A549 (cell line): ENCODE results near the gene SUPT4H1. TPM values are rescaled to one million over a fixed set of nuclear protein-coding genes. Genes with fewer than 3 reads are reported as not detected.

Source experiments
- ATAC-seq, 2 experiments: fragments of 200-7000 bp in 1 of 2; fragments of >200 bp in 1 of 2; cut with Nextera tagmentation in 1 of 2; cut with Tn5 transposase in 1 of 2; 3 replicates each; pipeline versions ENCODE4 v1.8.0 to v1.9.1; 2018 to 2020; ENCODE audit warnings: mild to moderate bottlenecking in 1 of 2, moderate library complexity in 1 of 2
- CTCF ChIA-PET: fragments of 300-600 bp; sonication (Branson Sonifier 250); formaldehyde crosslinking; extraction: SDS; loops from one replicate; lab custom pipeline; 2021; ENCODE audit warnings: antibody characterized with exemption, inconsistent platforms; lab: Yijun Ruan, JAX
- POLR2A ChIA-PET: fragments of 350-600 bp; formaldehyde crosslinking; extraction: SDS; loops from one replicate; lab custom pipeline; 2021; ENCODE audit warnings: antibody characterized with exemption, inconsistent platforms; lab: Yijun Ruan, JAX
- DNase-seq, 2 experiments: peaks; one replicate each; pipeline versions ENCODE4 v3.0.0 to v3.0.0-alpha.2; 2011 to 2016; ENCODE audit warnings: low read depth in 1 of 2, low spot score in 1 of 2
- FAIRE-seq: peaks from 2 replicates; lab custom pipeline; 2011; peaks lifted over from hg19 to GRCh38; lab: Jason Lieb, UNC
- H3K27ac ChIP-seq, 2 experiments: fragments of >200 bp; sonication (Bioruptor Twin); formaldehyde crosslinking; 3 replicates each; pipeline ENCODE4 v1.5.1; 2016 to 2017
- H3K4me1 ChIP-seq: fragments of >200 bp; sonication (Bioruptor Twin); formaldehyde crosslinking; 3 replicates; pipeline ENCODE4 v1.6.1; 2016
- H3K4me2 ChIP-seq: fragments of >200 bp; sonication (Bioruptor Twin); formaldehyde crosslinking; 3 replicates; pipeline ENCODE4 v1.6.1; 2016
- H3K4me3 ChIP-seq: fragments of >200 bp; sonication (Bioruptor Twin); formaldehyde crosslinking; 3 replicates; pipeline ENCODE4 v1.5.1; 2016
- H3K9me3 ChIP-seq: fragments of >200 bp; sonication (Bioruptor Twin); formaldehyde crosslinking; 3 replicates; pipeline ENCODE4 v1.6.1; 2016
- BHLHE40 ChIP-seq: IDR thresholded peaks from 2 replicates; pipeline ENCODE4 v1.6.1; 2012; ENCODE audit warnings: low read depth, low read length, inconsistent platforms
- CBX8 ChIP-seq: fragments of 200-600 bp; sonication (generic); IDR thresholded peaks from 2 replicates; pipeline ENCODE4 v1.6.1; 2016
- CEBPB ChIP-seq, 2 experiments: fragments of >200 bp in 1 of 2; sonication (Bioruptor Twin) in 1 of 2; formaldehyde crosslinking in 1 of 2; IDR thresholded peaks; 2 replicates each; pipeline ENCODE4 v1.6.1; 2012 to 2016
- CHD2 ChIP-seq: fragments of 150-350 bp; IDR thresholded peaks from 2 replicates; pipeline ENCODE4 v1.6.1; 2014; ENCODE audit warnings: low read length; ENCODE audit not compliant: partially characterized antibody
- ESRRA ChIP-seq: fragments of 150-350 bp; IDR thresholded peaks from 2 replicates; pipeline ENCODE4 v1.6.1; 2014; ENCODE audit warnings: mild to moderate bottlenecking, low read length, borderline replicate concordance
- HOXA7 ChIP-seq: fragments of 250-450 bp; sonication (Bioruptor Pico); IDR thresholded peaks from 2 replicates; pipeline ENCODE4 v1.5.0; 2020; ENCODE audit warnings: mild to moderate bottlenecking, moderate library complexity
- JUNB ChIP-seq: fragments of >200 bp; sonication (Bioruptor Twin); formaldehyde crosslinking; IDR thresholded peaks from 2 replicates; pipeline ENCODE4 v1.6.1; 2016
- KDM1A ChIP-seq: fragments of 200-600 bp; sonication (generic); IDR thresholded peaks from 2 replicates; pipeline ENCODE4 v1.6.1; 2016; ENCODE audit warnings: low read depth, mild to moderate bottlenecking
- MAFK ChIP-seq: fragments of 450-650 bp; IDR thresholded peaks from 2 replicates; pipeline ENCODE4 v1.6.1; 2014; ENCODE audit not compliant: partially characterized antibody
- MYC ChIP-seq: IDR thresholded peaks from 2 replicates; pipeline ENCODE4 v1.6.1; 2012; ENCODE audit warnings: mild to moderate bottlenecking, inconsistent platforms, low read length, improper control_type of control experiment, borderline replicate concordance
- NFE2L2 ChIP-seq: fragments of 150-350 bp; conservative IDR thresholded peaks from 2 replicates; pipeline ENCODE4 v1.6.1; 2014; ENCODE audit warnings: low read length
- RCOR1 ChIP-seq: fragments of 150-350 bp; IDR thresholded peaks from 2 replicates; pipeline ENCODE4 v1.6.1; 2014; ENCODE audit warnings: antibody characterized with exemption, low read length, low read depth
- RFX5 ChIP-seq: fragments of 450-650 bp; IDR thresholded peaks from 2 replicates; pipeline ENCODE4 v1.7.1; 2014; ENCODE audit warnings: antibody characterized with exemption, mild to moderate bottlenecking, moderate library complexity
- TFCP2L1 ChIP-seq: fragments of 250-450 bp; sonication (Bioruptor Pico); IDR thresholded peaks from 2 replicates; pipeline ENCODE4 v1.5.0; 2021; ENCODE audit warnings: mild to moderate bottlenecking
- ZNF302 ChIP-seq: fragments of 250-450 bp; sonication (Bioruptor Pico); IDR thresholded peaks from 2 replicates; pipeline ENCODE4 v1.9.0; 2021; ENCODE audit warnings: inconsistent platforms, mild to moderate bottlenecking, moderate library complexity
- WGBS: methylation state at CpG from one replicate; pipeline ENCODE4 v1.1.6; 2017; ENCODE audit errors: missing lambda C conversion rate; 5-methylcytosine and 5-hydroxymethylcytosine counted together
- polyA plus RNA-seq, 4 experiments: library from polyadenylated mRNA; depleted of rRNA in 3 of 4; stranded (reverse); fragments of >200 nt; fragmentation: RNase III in 1 of 4; extraction: RNeasy Plus Mini Kit Qiagen cat#74134 plus additional on column Dnase treatment in 1 of 4; gene quantifications; 2 replicates in 3 of 4; 3 replicates in 1 of 4; pipeline ENCODE4 v1.2.3, GENCODE V29; 2011 to 2017
- TF ChIP-seq, protein P1 (sequence below): fragments of 250-450 bp; sonication (Bioruptor Pico); IDR thresholded peaks from 2 replicates; pipeline ENCODE4 v1.5.0; 2020; ENCODE audit warnings: low read depth, mild to moderate bottlenecking, moderate library complexity
- TF ChIP-seq, protein P2 (sequence below): IDR thresholded peaks from 2 replicates; pipeline ENCODE4 v1.6.1; 2012; ENCODE audit warnings: low read depth, borderline replicate concordance
- TF ChIP-seq, protein P3 (sequence below): IDR thresholded peaks from 2 replicates; pipeline ENCODE4 v1.6.1; 2012
- TF ChIP-seq, protein P4 (sequence below): fragments of >200 bp; sonication (Bioruptor Twin); formaldehyde crosslinking; IDR thresholded peaks from 2 replicates; pipeline ENCODE4 v1.6.1; 2016
- TF ChIP-seq, protein P5 (sequence below): fragments of 450-650 bp; IDR thresholded peaks from 2 replicates; pipeline ENCODE4 v1.6.1; 2014; ENCODE audit warnings: antibody characterized with exemption
- TF ChIP-seq, protein P6 (sequence below): fragments of 200-600 bp; sonication (generic); IDR thresholded peaks from 2 replicates; pipeline ENCODE4 v1.6.1; 2016; ENCODE audit warnings: antibody characterized with exemption, mild to moderate bottlenecking, moderate library complexity

SUPT4H1 gene
- polyA plus RNA-seq, 2 of the 4 experiments (the other 2 are of a cell fraction), result 123 to 241 TPM

DNA sequence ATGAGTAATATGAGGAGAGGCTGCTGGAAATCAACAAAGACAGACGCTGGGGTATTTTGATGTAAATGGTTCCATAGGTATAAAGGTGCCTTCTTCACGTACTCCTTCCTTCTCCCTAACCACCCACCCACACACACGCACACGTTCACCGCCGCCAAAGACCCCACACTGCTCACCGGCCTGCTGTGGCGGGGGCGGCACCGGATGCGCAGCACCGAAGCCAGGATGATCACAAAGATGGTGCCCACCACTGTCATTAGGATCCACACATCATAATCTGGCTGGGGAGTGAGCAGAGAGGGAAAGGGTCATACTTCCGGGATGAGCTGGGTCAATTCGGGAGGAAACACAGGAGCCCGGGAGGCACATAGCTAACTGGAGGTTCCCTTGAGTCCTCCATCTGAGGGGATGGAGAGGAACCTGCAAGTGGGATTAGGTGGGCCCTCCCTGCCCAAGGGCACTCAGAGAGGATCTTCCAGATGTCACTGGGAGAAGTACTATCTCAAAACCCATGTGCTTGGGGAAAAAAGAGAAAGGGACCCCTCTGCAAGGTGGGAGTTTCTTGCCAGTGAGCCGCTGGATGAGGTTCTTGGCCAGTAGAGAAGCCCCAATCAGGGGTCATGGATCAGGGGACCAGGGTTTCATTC, 10.5 kb upstream of the SUPT4H1 start:
- CTCF ChIA-PET, result interaction anchor here (1.0 to 5.5 kb wide), 6 partner anchors 8 to 86 kb away, joined by 3 to 38 read pairs (median 7); partner anchors contain the start of genes RNF43 and SUPT4H1
- ATAC-seq, result no peak

DNA sequence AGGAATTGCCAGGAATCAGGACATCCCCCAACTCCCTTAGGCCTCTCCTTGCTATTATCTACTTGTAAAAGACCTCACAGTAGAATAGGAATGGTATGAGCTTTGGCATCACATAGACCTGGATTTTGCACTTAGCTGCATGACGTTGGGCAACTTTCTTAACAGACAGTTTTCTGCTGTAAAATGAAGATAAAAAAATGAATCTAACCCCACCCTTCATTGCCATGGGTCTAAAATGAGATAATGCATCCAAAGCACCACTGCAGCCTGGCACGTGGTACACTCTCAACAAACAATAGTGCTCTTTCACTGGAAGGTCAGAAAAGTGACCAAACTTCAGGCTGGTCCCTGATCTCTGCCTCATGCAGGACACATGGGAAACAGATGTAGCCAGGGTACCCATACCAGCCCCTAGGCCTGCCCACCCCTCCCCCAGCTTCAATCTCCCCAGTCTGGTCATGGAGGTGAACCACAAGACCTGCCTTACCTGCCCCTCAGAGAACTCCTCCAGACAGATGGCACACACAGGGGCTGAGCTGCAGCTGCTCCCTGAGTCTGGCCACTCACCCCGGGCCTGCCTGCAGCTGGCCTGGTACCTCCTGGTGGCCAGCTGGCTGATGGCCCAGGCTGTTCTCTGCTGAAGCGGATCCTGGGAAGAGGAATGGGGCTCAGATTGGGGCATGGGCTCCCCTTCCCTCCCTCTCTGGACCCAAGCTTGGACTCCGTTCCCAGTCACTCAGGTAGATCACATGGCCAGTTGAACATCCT, 8.5 kb upstream of the SUPT4H1 start:
- H3K9me3 ChIP-seq, result no peaks in the 10 kb centered on the region
- H3K27ac ChIP-seq, result no peak overlapping the region
- POLR2A ChIA-PET, result interaction anchor here (0.9 to 1.4 kb wide), 2 partner anchors 8 to 21 kb away, joined by 4 to 9 read pairs; partner anchors contain the start of gene SUPT4H1
- TF ChIP-seq RFX5, result no peak
- no peak for TF ChIP-seq BHLHE40
- TF ChIP-seq, protein P1, sequence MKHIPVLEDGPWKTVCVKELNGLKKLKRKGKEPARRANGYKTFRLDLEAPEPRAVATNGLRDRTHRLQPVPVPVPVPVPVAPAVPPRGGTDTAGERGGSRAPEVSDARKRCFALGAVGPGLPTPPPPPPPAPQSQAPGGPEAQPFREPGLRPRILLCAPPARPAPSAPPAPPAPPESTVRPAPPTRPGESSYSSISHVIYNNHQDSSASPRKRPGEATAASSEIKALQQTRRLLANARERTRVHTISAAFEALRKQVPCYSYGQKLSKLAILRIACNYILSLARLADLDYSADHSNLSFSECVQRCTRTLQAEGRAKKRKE (CRISPR knock-in tag), result no peak
- TF ChIP-seq CEBPB (IDR thresholded peaks at IDR 0.05), result no peak
- TF ChIP-seq NFE2L2, result no peak
- WGBS, result 76% methylated on average over 5 of the region's 5 CpGs
- ATAC-seq (no peak), DNase-seq (no peak), FAIRE-seq (no peak)
- H3K4me3 ChIP-seq, result no peak overlapping the region
- peaks cover 16% of the 10 kb centered on the region for H3K4me1 ChIP-seq
- no peak overlapping the region for H3K4me2 ChIP-seq
- CTCF ChIA-PET, result interaction anchor here (0.6 to 5.5 kb wide), 10 partner anchors 8 to 113 kb away, joined by 3 to 38 read pairs (median 4); partner anchors contain the start of genes RNF43 and SUPT4H1

More for the DNA sequence above, 10.5 kb upstream of the SUPT4H1 start:
- POLR2A ChIA-PET, result interaction anchor here (0.7 to 1.1 kb wide), 2 partner anchors 10 to 11 kb away, joined by 3 to 7 read pairs; partner anchors contain the start of gene SUPT4H1
- H3K9me3 ChIP-seq, result no peaks in the 10 kb centered on the region
- no peak overlapping the region for H3K27ac ChIP-seq
- FAIRE-seq, result no peak
- H3K4me3 ChIP-seq, result no peak overlapping the region
- H3K4me2 ChIP-seq, result no peak overlapping the region
- 82% methylated on average over 16 of the region's 16 CpGs for WGBS
- no peak for DNase-seq
- no peak for TF ChIP-seq CHD2
- TF ChIP-seq BHLHE40, result no peak
- TF ChIP-seq TFCP2L1, result no peak
- no peak for TF ChIP-seq MAFK
- TF ChIP-seq, protein P2, sequence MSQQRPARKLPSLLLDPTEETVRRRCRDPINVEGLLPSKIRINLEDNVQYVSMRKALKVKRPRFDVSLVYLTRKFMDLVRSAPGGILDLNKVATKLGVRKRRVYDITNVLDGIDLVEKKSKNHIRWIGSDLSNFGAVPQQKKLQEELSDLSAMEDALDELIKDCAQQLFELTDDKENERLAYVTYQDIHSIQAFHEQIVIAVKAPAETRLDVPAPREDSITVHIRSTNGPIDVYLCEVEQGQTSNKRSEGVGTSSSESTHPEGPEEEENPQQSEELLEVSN, result no peak
- TF ChIP-seq, protein P3, sequence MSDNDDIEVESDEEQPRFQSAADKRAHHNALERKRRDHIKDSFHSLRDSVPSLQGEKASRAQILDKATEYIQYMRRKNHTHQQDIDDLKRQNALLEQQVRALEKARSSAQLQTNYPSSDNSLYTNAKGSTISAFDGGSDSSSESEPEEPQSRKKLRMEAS, result no peak
- no peak for TF ChIP-seq CBX8
- TF ChIP-seq, protein P4, sequence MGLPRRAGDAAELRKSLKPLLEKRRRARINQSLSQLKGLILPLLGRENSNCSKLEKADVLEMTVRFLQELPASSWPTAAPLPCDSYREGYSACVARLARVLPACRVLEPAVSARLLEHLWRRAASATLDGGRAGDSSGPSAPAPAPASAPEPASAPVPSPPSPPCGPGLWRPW, result no peak
- no peak for TF ChIP-seq ESRRA
- TF ChIP-seq NFE2L2, result no peak
- TF ChIP-seq, protein P5, sequence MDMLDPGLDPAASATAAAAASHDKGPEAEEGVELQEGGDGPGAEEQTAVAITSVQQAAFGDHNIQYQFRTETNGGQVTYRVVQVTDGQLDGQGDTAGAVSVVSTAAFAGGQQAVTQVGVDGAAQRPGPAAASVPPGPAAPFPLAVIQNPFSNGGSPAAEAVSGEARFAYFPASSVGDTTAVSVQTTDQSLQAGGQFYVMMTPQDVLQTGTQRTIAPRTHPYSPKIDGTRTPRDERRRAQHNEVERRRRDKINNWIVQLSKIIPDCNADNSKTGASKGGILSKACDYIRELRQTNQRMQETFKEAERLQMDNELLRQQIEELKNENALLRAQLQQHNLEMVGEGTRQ, result no peak
- TF ChIP-seq, protein P6, sequence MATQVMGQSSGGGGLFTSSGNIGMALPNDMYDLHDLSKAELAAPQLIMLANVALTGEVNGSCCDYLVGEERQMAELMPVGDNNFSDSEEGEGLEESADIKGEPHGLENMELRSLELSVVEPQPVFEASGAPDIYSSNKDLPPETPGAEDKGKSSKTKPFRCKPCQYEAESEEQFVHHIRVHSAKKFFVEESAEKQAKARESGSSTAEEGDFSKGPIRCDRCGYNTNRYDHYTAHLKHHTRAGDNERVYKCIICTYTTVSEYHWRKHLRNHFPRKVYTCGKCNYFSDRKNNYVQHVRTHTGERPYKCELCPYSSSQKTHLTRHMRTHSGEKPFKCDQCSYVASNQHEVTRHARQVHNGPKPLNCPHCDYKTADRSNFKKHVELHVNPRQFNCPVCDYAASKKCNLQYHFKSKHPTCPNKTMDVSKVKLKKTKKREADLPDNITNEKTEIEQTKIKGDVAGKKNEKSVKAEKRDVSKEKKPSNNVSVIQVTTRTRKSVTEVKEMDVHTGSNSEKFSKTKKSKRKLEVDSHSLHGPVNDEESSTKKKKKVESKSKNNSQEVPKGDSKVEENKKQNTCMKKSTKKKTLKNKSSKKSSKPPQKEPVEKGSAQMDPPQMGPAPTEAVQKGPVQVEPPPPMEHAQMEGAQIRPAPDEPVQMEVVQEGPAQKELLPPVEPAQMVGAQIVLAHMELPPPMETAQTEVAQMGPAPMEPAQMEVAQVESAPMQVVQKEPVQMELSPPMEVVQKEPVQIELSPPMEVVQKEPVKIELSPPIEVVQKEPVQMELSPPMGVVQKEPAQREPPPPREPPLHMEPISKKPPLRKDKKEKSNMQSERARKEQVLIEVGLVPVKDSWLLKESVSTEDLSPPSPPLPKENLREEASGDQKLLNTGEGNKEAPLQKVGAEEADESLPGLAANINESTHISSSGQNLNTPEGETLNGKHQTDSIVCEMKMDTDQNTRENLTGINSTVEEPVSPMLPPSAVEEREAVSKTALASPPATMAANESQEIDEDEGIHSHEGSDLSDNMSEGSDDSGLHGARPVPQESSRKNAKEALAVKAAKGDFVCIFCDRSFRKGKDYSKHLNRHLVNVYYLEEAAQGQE, result no peak
- TF ChIP-seq KDM1A, result no peak
- TF ChIP-seq, protein P1 (CRISPR knock-in tag), result no peak
- TF ChIP-seq MYC, result no peak
- no peak for TF ChIP-seq ZNF302 (CRISPR knock-in tag)
- no peak for TF ChIP-seq HOXA7 (CRISPR knock-in tag)
- no peak for TF ChIP-seq JUNB
- no peak for TF ChIP-seq CEBPB (IDR thresholded peaks at IDR 0.05)
- no peak for TF ChIP-seq RCOR1
- peaks cover 16% of the 10 kb centered on the region for H3K4me1 ChIP-seq
